Heart left ventricle (tissue), 16 donors: ENCODE results near the gene ESRRA. TPM values are rescaled to one million over a fixed set of nuclear protein-coding genes. Genes with fewer than 3 reads are reported as not detected.
A peak's percentile ranks its signal among the peaks of the same experiment; 100 is the strongest.

Source experiments
- ATAC-seq, 4 donors: fragments of 200-7000 bp; cut with Tn5 transposase; one replicate each; pipeline ENCODE4 v1.9.1; 2020 to 2022; ENCODE audit warnings: moderate library complexity in 4 of 4, mild to moderate bottlenecking in 3 of 4, moderate number of reproducible peaks in 1 of 4
- DNase-seq, 5 donors: peaks; one replicate each; pipeline ENCODE4 v3.0.0-alpha.2; 2020
- H3K27ac ChIP-seq, 12 donors: fragments of 200-600 bp; sonication (generic) in 4 of 12; one replicate each; pipeline versions ENCODE4 v1.5.0 to v1.8.0; 2016 to 2022; ENCODE audit warnings: mild to moderate bottlenecking in 2 of 12
- H3K27me3 ChIP-seq, 9 donors: fragments of 200-600 bp; sonication (generic) in 2 of 9; one replicate each; pipeline versions ENCODE4 v1.5.1 to v1.8.0; 2016 to 2022; ENCODE audit warnings: mild to moderate bottlenecking in 3 of 9
- H3K36me3 ChIP-seq, 9 donors: fragments of 200-600 bp; sonication (generic) in 2 of 9; one replicate each; pipeline versions ENCODE4 v1.5.0 to v1.8.0; 2018 to 2022; ENCODE audit warnings: mild to moderate bottlenecking in 2 of 9
- H3K4me1 ChIP-seq, 12 donors: fragments of 200-600 bp; sonication (generic) in 4 of 12; one replicate each; pipeline versions ENCODE4 v1.5.0 to v1.8.0; 2016 to 2022; ENCODE audit warnings: mild to moderate bottlenecking in 3 of 12
- H3K4me3 ChIP-seq, 12 donors: fragments of 200-600 bp; sonication (generic) in 4 of 12; one replicate each; pipeline versions ENCODE4 v1.5.0 to v1.8.0; 2017 to 2022; ENCODE audit warnings: mild to moderate bottlenecking in 9 of 12, moderate library complexity in 4 of 12
- H3K9me3 ChIP-seq, 12 donors: fragments of 200-600 bp; sonication (generic) in 4 of 12; one replicate each; pipeline versions ENCODE4 v1.5.0 to v1.8.0; 2016 to 2022; ENCODE audit warnings: mild to moderate bottlenecking in 1 of 12
- POLR2A ChIP-seq, 2 donors: fragments of 450-650 bp; IDR thresholded peaks; one replicate each; pipeline ENCODE4 v1.6.1; 2017; ENCODE audit warnings: antibody characterized with exemption in 2 of 2, mild to moderate bottlenecking in 2 of 2, moderate library complexity in 2 of 2
- WGBS, 4 donors: extraction: QIAGEN DNeasy Blood & Tissue Kit in 2 of 4; methylation state at CpG; one replicate each; pipeline versions ENCODE4 v1.1.5 to v1.1.7; 2013 to 2018; 5-methylcytosine and 5-hydroxymethylcytosine counted together
- intact Hi-C, 10 donors: fragments of 100-400 bp; cut with DNase I; formaldehyde crosslinking; loops; one replicate each; pipeline versions ENCODE4 v1.11.1 to v1.14.2; 2022
- polyA plus RNA-seq, 2 donors: library from polyadenylated mRNA; stranded (reverse); fragments of 200-250 nt; gene quantifications; one replicate each; pipeline ENCODE4 v1.2.3, GENCODE V29; 2013
- total RNA-seq, 9 donors: library from RNA; depleted of rRNA in 2 of 9; stranded (reverse); fragments of >200 nt in 2 of 9; fragmentation: NEBNext Ultra II Directional in 3 of 9; extraction: Animal tissue kit (Norgen Biotek cat#: 25700) in 3 of 9; gene quantifications; one replicate each; pipeline versions ENCODE4 v1.1.0 to v1.2.4, GENCODE V29; 2016 to 2023
- TF ChIP-seq, protein P1 (sequence below), 12 donors: fragments of 200-600 bp; sonication (generic) in 4 of 12; IDR thresholded peaks; one replicate each; pipeline versions ENCODE4 v1.5.0 to v1.8.0; 2018 to 2022; ENCODE audit warnings: antibody characterized with exemption in 12 of 12, mild to moderate bottlenecking in 5 of 12
- donor health status: ischemic (EF 13 %, LVEDD 7.1; RV severe dilation, severe dysfunction).
- donor health status: healthy with polysubstance abuse.
- donor health status: DM: no; HTN: yes; CAD: no.
- donor health status: DM: no; HTN: no; CAD: no.
- donor health status: ischemic (EF 25% LVEDD 6.9; RV normal size, moderate dysfunction).
- donor health status: ischemic (EF 25% LVEDD 5.7; RV mildly dilated, moderate dysfunction).
- donor health status: healthy.
- donor health status: DM: yes; HTN: yes; CAD: no.
- donor health status: ischemic (EF 35%, LVEDD 5.7; RV mildly dilated, moderate dysfunction).
- donor health status: nonischemic (EF 11% LVEDD 7.7; RV severe dilation, severe dysfunction).
- donor health status: DM: yes; HTN: yes; CAD: no.
- donor health status: PGD.
- donor health status: ischemic (EF 29% LVEDD 5.4; RV normal size, mild dysfunction).
- donor health status: nonischemic (EF 23%, LVEDD 6.1; RV moderate dilation, normal function).

Gene ESRRA
- total and polyA plus RNA-seq, 11 donors = 94.0 to 291 (median 186) TPM

- no peak for TF ChIP-seq POLR2A (IDR thresholded peaks at IDR 0.05)
- TF ChIP-seq, protein P1, sequence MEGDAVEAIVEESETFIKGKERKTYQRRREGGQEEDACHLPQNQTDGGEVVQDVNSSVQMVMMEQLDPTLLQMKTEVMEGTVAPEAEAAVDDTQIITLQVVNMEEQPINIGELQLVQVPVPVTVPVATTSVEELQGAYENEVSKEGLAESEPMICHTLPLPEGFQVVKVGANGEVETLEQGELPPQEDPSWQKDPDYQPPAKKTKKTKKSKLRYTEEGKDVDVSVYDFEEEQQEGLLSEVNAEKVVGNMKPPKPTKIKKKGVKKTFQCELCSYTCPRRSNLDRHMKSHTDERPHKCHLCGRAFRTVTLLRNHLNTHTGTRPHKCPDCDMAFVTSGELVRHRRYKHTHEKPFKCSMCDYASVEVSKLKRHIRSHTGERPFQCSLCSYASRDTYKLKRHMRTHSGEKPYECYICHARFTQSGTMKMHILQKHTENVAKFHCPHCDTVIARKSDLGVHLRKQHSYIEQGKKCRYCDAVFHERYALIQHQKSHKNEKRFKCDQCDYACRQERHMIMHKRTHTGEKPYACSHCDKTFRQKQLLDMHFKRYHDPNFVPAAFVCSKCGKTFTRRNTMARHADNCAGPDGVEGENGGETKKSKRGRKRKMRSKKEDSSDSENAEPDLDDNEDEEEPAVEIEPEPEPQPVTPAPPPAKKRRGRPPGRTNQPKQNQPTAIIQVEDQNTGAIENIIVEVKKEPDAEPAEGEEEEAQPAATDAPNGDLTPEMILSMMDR (IDR thresholded peaks at IDR 0.05) = no peak
- Histone ChIP-seq H3K9me3 (no peaks in the 10 kb centered on the region), H3K27ac (no peak overlapping the region), H3K4me3 (no peak overlapping the region), H3K4me1 (peaks cover 2 to 27% (median 24%) of the 10 kb centered on the region in 12 donors), H3K36me3 (peaks cover 0 to 65% (median 51%) of the 10 kb centered on the region in 9 donors), H3K27me3 (no peaks in the 10 kb centered on the region)
- DNase-seq (no peak), ATAC-seq (no peak)
- intact Hi-C loops = no loop called here
- WGBS, 4 donors = 92 to 96% (median 94%) methylated on average over 24 to 35 of the region's 35 CpGs
Observed at GRCh38 chr11:64265176-64266160, 39.9 kb upstream of the ESRRA start.

GRCh38 chr11:64266339-64266738, 39.0 kb upstream of the ESRRA start:
- Histone ChIP-seq H3K4me3 (no peak overlapping the region), H3K9me3 (no peaks in the 10 kb centered on the region), H3K4me1 (peaks cover 2 to 27% (median 24%) of the 10 kb centered on the region in 12 donors), H3K27me3 (no peaks in the 10 kb centered on the region), H3K27ac (peak overlapping the region in 2 of 12 donors; percentile 86 to 97), H3K36me3 (peaks cover 0 to 57% (median 47%) of the 10 kb centered on the region in 9 donors)
- ATAC-seq (no peak), DNase-seq (no peak)
- TF ChIP-seq, protein P1 (IDR thresholded peaks at IDR 0.05) = no peak
- intact Hi-C loops = no loop called here
- 89 to 94% (median 91%) methylated on average over 15 of the region's 15 CpGs for WGBS, 4 donors

GRCh38 chr11:64267207-64267945, 37.9 kb upstream of the ESRRA start:
- no peaks in the 10 kb centered on the region for H3K9me3 ChIP-seq
- H3K36me3 ChIP-seq = peaks cover 0 to 46% (median 37%) of the 10 kb centered on the region in 9 donors
- ATAC-seq = no peak
- H3K27ac ChIP-seq = peak overlapping the region; percentile 86 to 100 (median 97)
- DNase-seq = peak in 1 of 5 donors; percentile 54
- peaks cover 2 to 37% (median 31%) of the 10 kb centered on the region in 12 donors for H3K4me1 ChIP-seq
- TF ChIP-seq POLR2A (IDR thresholded peaks at IDR 0.05) = no peak
- TF ChIP-seq, protein P1 (IDR thresholded peaks at IDR 0.05) = no peak
- WGBS, 4 donors = 59 to 83% (median 72%) methylated on average over 24 to 27 of the region's 27 CpGs
- no peaks in the 10 kb centered on the region for H3K27me3 ChIP-seq
- H3K4me3 ChIP-seq = peak overlapping the region in 4 of 12 donors; percentile 77 to 95 (median 82)
- intact Hi-C loops = no loop called here
